GM19395 (cell line): ENCODE results near the gene PVRIG.
"Not testable (repeated sequence)": the region's sequence is repeated elsewhere in the genome, so short reads cannot be mapped to it uniquely, and the experiment has no call there.

Experiments used
- ATAC-seq: cut with Tn5 transposase; IDR thresholded peaks from one replicate; pipeline ENCODE4 v1.9.1; 2021; ENCODE audit warnings: mild to moderate bottlenecking, moderate library complexity; ENCODE audit not compliant: unreplicated experiment

Gene PVRIG

DNA sequence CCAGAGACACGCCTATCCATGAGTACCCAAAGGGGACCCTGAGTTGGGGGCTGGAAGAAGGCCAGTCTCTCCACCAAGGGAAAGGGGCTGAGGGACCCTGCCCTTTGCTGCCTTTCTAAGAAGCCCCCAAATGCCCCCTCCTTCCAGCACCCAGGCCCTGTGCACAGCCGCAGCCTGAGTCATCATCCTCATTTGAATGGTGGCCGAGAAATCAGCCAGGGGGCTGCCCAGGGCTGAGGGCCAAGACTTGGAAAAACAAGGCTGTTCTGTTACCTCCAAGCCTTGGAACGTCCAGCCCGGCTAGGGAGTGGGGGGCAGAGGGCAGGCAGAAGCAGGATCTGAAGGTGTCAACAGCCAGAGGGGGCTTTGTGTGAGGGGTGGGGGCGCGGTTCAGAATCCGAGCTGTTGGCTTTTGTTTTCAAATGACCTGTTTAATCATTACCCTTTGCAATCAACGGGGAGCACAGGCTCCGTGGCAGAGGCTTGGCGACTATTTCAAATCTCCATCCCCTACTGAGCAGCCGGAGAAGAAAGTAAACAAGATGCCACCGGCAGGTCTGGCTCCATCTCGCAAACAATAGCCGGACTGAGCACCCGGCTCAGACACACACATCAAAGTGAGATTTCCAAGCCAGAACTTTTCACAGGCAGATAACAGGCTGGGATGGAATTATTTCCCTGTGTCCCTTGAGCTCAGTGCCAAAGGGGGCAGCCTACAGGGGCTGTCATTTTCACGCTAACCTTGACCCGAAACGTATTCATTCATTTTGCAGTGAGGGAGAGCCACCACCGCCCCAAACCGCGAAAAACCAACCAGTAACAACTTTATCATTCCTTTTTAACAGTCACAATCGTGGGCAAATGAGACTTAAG, 50.5 kb downstream of the PVRIG start:
- ATAC-seq, result not testable (repeated sequence)
